Hepatocyte (in vitro differentiated cells): ENCODE results near the gene TOR3A. TPM values are rescaled to one million over a fixed set of nuclear protein-coding genes. Genes with fewer than 3 reads are reported as not detected.

Source experiments
- DNase-seq: peaks from one replicate; pipeline ENCODE4 v3.0.0-alpha.2; 2016; ENCODE audit warnings: low spot score
- H2AFZ ChIP-seq: fragments of 200-600 bp; sonication (generic); 2 replicates; pipeline ENCODE4 v1.6.0; 2016; ENCODE audit warnings: antibody characterized with exemption, mild to moderate bottlenecking
- H3K27ac ChIP-seq: fragments of 200-600 bp; sonication (generic); 2 replicates; pipeline ENCODE4 v1.5.1; 2016; ENCODE audit warnings: mild to moderate bottlenecking
- H3K27me3 ChIP-seq: fragments of 200-600 bp; sonication (generic); 2 replicates; pipeline ENCODE4 v1.6.1; 2016
- H3K36me3 ChIP-seq: fragments of 200-600 bp; sonication (generic); replicated peaks from 2 replicates; pipeline ENCODE4 v1.5.1; 2016; ENCODE audit warnings: low read depth; ENCODE audit not compliant: insufficient read depth
- H3K4me1 ChIP-seq: fragments of 200-600 bp; sonication (generic); 2 replicates; pipeline ENCODE4 v1.5.1; 2016; ENCODE audit warnings: mild to moderate bottlenecking, moderate library complexity; ENCODE audit not compliant: insufficient read depth
- H3K4me2 ChIP-seq: fragments of 200-600 bp; sonication (generic); 2 replicates; pipeline ENCODE4 v1.6.0; 2016
- H3K4me3 ChIP-seq: fragments of 200-600 bp; sonication (generic); 2 replicates; pipeline ENCODE4 v1.5.1; 2016; ENCODE audit warnings: mild to moderate bottlenecking
- H3K79me2 ChIP-seq: fragments of 200-600 bp; sonication (generic); 2 replicates; pipeline ENCODE4 v1.6.0; 2017; ENCODE audit warnings: mild to moderate bottlenecking
- H3K9me2 ChIP-seq: fragments of 200-600 bp; sonication (generic); replicated peaks from 2 replicates; pipeline ENCODE4 v1.6.0; 2017; ENCODE audit warnings: mild to moderate bottlenecking; ENCODE audit not compliant: insufficient read depth
- H3K9me3 ChIP-seq: fragments of 200-600 bp; sonication (generic); 2 replicates; pipeline ENCODE4 v1.5.1; 2016; ENCODE audit warnings: low read depth, mild to moderate bottlenecking
- H4K20me1 ChIP-seq: fragments of 200-600 bp; sonication (generic); 2 replicates; pipeline ENCODE4 v1.6.0; 2016; ENCODE audit warnings: mild to moderate bottlenecking; ENCODE audit not compliant: insufficient read depth, poor library complexity, severe bottlenecking
- EZH2 ChIP-seq: fragments of 200-600 bp; sonication (generic); IDR thresholded peaks from 2 replicates; pipeline ENCODE4 v1.6.1; 2016; ENCODE audit warnings: antibody characterized with exemption, mild to moderate bottlenecking, borderline replicate concordance
- EZH2phosphoT487 ChIP-seq: fragments of 200-600 bp; sonication (generic); IDR thresholded peaks from one replicate; pipeline ENCODE4 v1.6.1; 2018; ENCODE audit warnings: antibody characterized with exemption, mild to moderate bottlenecking, low read depth, moderate library complexity; ENCODE audit not compliant: unreplicated experiment, severe bottlenecking
- WGBS: methylation state at CpG from one replicate; pipeline ENCODE4 v1.1.6; 2016; ENCODE audit warnings: low lambda C conversion rate; ENCODE audit errors: missing lambda C conversion rate; 5-methylcytosine and 5-hydroxymethylcytosine counted together
- polyA plus RNA-seq: library from polyadenylated mRNA; unstranded; fragments of >200 nt; fragmentation: Nextera tagmentation; extraction: Ambion mirVana; gene quantifications from 2 replicates; pipeline ENCODE4 v1.2.1, GENCODE V29; 2016
- total RNA-seq: library from RNA; depleted of rRNA; stranded (reverse); fragments of >200 nt; gene quantifications from 2 replicates; pipeline ENCODE4 v1.2.3, GENCODE V29; 2014
- TF ChIP-seq, protein P1 (sequence below): fragments of 200-600 bp; sonication (generic); IDR thresholded peaks from 2 replicates; pipeline ENCODE4 v1.5.1; 2016; ENCODE audit warnings: antibody characterized with exemption, mild to moderate bottlenecking; ENCODE audit not compliant: poor library complexity

The TOR3A gene
- total and polyA plus RNA-seq, 2 experiments from 2014 or later: 20.3 to 21.3 TPM

DNA sequence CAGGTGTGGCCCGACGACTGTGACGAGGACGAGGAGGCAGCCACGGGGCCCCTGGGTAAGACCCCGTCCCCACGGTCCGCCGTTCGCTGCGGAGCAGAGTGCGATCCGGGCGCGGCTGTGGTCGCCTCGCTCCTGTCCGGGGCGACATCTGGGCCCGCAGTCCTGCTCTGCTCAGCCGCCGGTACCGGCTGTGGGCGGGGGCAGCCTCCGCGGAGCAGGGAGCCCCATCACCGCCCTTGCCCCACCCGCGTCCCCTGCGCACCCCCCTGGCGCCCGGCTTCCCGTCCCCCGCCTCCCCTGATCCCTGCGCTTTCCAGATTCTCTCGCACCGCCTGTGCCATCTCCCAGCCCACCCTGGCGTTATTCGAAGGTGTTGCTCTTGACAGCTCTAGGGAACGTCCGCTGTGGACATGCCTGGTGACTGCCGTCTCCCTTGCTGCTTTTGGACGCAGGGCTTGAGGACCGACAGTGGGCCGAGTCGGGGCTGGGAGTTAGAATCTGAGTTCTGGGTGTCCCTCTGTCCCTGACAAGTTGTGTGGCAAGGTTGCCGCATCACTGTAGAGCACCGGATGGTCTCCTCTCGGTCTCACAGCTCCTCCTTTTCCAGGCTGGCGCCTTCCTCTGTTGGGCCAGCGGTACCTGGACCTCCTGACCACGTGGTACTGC lies 596 bp downstream of the TOR3A start:
- no peaks in the 10 kb centered on the region for H3K36me3 ChIP-seq
- peaks cover 27% of the 10 kb centered on the region for H3K79me2 ChIP-seq
- no peaks in the 10 kb centered on the region for H4K20me1 ChIP-seq
- 1% methylated on average over 38 of the region's 52 CpGs for WGBS
- peaks cover 16% of the 10 kb centered on the region for H3K4me1 ChIP-seq
- TF ChIP-seq EZH2phosphoT487: no peak
- no peak for TF ChIP-seq EZH2
- TF ChIP-seq, protein P1, sequence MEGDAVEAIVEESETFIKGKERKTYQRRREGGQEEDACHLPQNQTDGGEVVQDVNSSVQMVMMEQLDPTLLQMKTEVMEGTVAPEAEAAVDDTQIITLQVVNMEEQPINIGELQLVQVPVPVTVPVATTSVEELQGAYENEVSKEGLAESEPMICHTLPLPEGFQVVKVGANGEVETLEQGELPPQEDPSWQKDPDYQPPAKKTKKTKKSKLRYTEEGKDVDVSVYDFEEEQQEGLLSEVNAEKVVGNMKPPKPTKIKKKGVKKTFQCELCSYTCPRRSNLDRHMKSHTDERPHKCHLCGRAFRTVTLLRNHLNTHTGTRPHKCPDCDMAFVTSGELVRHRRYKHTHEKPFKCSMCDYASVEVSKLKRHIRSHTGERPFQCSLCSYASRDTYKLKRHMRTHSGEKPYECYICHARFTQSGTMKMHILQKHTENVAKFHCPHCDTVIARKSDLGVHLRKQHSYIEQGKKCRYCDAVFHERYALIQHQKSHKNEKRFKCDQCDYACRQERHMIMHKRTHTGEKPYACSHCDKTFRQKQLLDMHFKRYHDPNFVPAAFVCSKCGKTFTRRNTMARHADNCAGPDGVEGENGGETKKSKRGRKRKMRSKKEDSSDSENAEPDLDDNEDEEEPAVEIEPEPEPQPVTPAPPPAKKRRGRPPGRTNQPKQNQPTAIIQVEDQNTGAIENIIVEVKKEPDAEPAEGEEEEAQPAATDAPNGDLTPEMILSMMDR: no peak
- H3K4me2 ChIP-seq: peak overlapping the region; percentile 100
- DNase-seq: peak; percentile 35
- H3K27me3 ChIP-seq: no peaks in the 10 kb centered on the region
- peak overlapping the region; percentile 85 for H3K27ac ChIP-seq
- peak overlapping the region; percentile 55 for H2AFZ ChIP-seq
- H3K4me3 ChIP-seq: peak overlapping the region; percentile 86
- H3K9me2 ChIP-seq: no peaks in the 10 kb centered on the region
- H3K9me3 ChIP-seq: no peaks in the 10 kb centered on the region

DNA sequence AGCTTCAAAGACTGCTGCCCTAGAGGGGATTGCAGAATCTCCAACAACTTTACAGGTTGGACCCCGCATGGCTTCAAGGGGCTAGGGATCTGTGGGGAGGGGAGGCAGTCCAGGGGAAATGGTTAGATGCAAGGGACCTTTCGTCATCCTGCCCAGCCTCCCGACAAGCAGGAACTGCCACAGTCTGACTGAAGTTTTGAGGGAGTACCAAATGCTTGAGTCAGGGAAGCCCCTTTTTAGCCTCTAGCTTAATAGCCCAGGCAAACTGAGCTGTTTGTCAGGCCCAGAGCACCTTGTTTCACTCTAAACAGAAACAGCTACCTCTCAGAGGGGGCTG lies 1.1 kb downstream of the TOR3A start:
- DNase-seq: no peak
- Histone ChIP-seq H3K79me2 (peaks cover 27% of the 10 kb centered on the region), H4K20me1 (no peaks in the 10 kb centered on the region), H3K9me2 (no peaks in the 10 kb centered on the region), H3K27me3 (no peaks in the 10 kb centered on the region), H2AFZ (peak overlapping the region; percentile 55), H3K36me3 (no peaks in the 10 kb centered on the region), H3K9me3 (no peaks in the 10 kb centered on the region), H3K4me3 (peak overlapping the region; percentile 86), H3K4me2 (peak overlapping the region; percentile 100), H3K4me1 (peaks cover 16% of the 10 kb centered on the region), H3K27ac (peak overlapping the region; percentile 85)
- TF ChIP-seq, protein P1: no peak
- TF ChIP-seq EZH2 (no peak), EZH2phosphoT487 (no peak)
- WGBS: 17% methylated on average over 3 of the region's 3 CpGs

DNA sequence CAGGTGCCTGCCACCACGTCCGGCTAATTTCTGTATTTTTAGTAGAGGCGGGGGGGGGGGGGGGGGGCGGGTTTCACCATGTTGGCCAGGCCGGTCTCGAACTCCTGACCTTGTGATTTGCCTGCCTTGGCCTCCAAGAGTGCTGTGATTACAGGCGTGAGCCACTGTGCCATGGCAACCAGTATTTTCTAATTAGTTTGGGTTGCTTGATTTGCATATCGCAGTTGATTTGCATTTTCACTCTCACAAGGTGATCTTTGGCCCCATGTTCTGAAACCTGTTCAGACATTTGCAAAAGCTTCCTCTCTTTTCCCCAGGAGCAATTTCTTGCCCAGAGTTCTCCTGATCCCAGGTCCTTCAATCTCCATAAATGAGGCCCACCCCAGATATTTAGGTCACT lies 1.7 kb downstream of the TOR3A start:
- Histone ChIP-seq H3K79me2 (peaks cover 27% of the 10 kb centered on the region), H3K4me2 (peak overlapping the region; percentile 100), H3K27ac (no peak overlapping the region), H3K9me2 (no peaks in the 10 kb centered on the region), H3K36me3 (no peaks in the 10 kb centered on the region), H3K9me3 (no peaks in the 10 kb centered on the region), H4K20me1 (no peaks in the 10 kb centered on the region), H2AFZ (no peak overlapping the region), H3K27me3 (no peaks in the 10 kb centered on the region), H3K4me3 (no peak overlapping the region), H3K4me1 (peaks cover 16% of the 10 kb centered on the region)
- TF ChIP-seq EZH2: no peak
- no peak for TF ChIP-seq EZH2phosphoT487
- TF ChIP-seq, protein P1: no peak
- no peak for DNase-seq
- 92% methylated on average over 7 of the region's 8 CpGs for WGBS

DNA sequence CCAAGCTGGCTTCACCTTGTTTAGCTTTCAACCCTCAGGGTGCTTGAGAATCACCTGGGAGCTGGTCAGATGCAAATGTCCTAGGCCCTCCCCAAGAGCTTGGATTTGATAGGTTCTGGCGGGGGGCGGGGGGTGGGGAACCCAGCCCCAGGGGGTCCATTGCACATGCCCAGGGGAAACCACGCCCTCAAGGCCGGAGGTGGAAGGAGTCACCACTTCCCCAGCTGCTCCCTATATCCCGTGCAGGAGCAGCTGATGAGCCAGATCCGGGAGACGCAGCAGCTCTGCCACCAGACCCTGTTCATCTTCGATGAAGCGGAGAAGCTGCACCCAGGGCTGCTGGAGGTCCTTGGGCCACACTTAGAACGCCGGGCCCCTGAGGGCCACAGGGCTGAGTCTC lies 5.8 kb downstream of the TOR3A start:
- Histone ChIP-seq H3K4me3 (no peak overlapping the region), H3K27me3 (no peaks in the 10 kb centered on the region), H3K4me1 (peaks cover 6% of the 10 kb centered on the region), H2AFZ (no peak overlapping the region), H3K4me2 (no peak overlapping the region), H3K79me2 (peaks cover 20% of the 10 kb centered on the region), H3K27ac (no peak overlapping the region), H3K9me2 (no peaks in the 10 kb centered on the region), H4K20me1 (no peaks in the 10 kb centered on the region), H3K36me3 (no peaks in the 10 kb centered on the region), H3K9me3 (no peaks in the 10 kb centered on the region)
- DNase-seq: no peak
- 65% methylated on average over 11 of the region's 11 CpGs for WGBS
- TF ChIP-seq EZH2: no peak
- TF ChIP-seq EZH2phosphoT487: no peak
- TF ChIP-seq, protein P1: no peak
